NCI-H1930 (cell line): ENCODE measurements around the gene CDC5L.

Source experiments
- DNase-seq, 2 experiments: peaks; one replicate each; lab custom pipeline; 2025; lab: John Stamatoyannopoulos, UW

Gene CDC5L

DNA sequence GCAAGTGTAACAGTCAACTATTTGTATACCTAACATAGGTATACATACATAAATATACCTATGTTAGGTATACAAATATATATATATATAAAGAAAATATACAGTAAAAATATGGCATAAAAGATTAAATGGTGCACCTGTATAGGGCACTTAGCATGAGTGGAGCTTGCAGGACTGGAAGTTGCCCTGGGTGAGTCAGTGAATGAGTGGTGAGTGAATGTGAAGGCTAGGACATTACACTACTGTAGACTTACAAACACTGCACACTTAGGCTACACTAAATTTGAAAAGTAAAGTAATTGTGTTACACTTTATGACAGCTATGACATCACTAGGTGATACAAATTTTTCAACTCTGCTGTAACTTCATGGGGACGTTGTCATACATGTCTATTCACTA lies 65.6 kb downstream of the CDC5L start:
- DNase-seq, result no peak

DNA sequence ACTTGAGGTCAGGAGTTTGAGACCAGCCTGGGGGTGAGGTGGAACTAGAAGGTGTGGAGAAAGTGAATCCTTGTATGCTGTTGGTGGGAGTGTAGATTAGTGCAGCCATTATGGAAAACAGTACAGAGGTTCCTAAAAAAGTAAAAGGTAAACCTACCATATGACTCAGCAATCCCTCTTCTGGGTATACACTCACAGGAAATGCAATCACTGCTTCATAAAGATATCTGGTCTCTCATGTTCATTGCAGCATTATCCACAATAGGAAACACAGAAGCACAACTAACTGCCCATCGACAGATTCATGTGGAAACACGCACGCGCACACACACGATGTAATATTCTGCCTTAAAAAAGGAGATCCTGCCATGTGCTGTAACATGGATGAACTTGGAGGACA lies 66.7 kb downstream of the CDC5L start:
- no peak for DNase-seq

DNA sequence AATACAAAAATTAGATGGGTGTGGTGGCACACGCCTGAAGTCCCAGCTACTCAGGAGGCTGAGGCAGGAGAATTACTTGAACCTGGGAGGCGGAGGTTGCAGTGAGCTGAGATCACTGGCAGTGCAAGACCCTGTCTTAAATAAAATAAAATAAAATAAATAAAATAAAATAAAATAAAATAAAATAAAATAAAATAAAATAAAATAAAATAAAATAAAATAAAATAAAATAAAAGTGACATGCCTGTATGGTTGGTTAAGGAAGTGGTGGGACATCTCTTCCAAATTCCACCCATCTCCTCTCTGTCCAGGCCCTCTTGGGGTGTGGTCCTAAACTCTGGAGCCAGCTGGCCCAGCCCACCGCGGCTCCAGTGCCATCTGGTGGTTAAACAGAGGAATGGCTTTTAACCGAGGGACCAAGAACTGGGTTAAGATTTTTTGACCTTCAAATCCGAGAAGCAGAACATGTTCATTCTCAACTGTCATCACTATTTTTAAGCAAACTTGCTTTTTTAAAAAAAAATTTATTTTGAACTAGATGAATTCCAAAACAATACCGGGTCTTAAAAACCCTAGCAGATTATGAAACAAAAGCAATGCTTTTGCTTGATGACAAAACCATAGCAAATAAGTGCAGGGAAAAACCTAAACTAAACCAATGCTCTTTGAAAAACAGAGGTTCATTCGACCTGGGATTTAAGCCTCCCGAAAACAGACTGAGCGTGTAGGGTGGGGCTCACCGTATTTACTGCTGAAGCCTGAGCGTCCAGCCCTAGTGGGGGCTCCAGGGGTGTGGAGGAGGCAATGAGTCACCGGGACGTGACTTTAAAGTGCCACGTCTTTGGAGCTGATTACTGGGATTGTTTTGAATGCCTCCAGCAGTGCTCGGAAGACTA lies 68.8 kb downstream of the CDC5L start:
- DNase-seq, result peak; percentile 19 to 36

DNA sequence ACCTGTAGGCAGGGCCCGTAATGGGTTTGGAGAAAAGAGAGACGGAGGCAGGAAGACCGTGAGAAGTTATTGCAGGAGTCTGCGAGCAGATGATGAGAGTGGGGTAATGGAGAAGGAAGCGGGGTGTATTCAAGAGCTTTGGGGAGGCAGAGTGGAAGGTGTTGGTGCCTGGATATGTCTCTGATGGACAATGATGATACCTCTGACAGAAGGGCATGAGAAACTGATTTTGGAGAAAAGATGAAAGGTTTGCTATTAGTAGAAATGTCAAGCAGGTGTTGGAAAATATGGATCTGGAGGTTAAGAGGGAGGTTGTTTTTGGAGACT lies 69.4 kb downstream of the CDC5L start:
- DNase-seq, result no peak

DNA sequence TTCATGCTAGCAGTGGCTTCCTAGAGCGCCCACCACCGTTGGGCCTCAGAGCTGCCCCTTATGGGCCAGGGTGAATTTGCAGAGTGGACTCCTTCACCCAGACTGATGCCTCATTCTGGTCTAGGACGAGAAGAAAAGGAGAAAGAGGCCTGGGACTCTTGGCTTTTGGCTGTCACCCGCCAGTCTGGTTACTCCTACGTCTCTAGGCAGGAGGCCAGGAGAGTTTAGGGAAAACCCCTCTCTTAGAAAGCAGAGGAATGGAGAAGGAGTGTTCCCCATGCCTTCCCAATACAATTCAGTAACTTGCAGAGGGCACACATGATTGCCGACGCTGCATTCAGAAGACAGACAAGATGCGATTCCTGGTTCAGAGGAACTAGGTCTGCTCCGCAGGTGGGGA lies 70.1 kb downstream of the CDC5L start:
- no peak for DNase-seq

DNA sequence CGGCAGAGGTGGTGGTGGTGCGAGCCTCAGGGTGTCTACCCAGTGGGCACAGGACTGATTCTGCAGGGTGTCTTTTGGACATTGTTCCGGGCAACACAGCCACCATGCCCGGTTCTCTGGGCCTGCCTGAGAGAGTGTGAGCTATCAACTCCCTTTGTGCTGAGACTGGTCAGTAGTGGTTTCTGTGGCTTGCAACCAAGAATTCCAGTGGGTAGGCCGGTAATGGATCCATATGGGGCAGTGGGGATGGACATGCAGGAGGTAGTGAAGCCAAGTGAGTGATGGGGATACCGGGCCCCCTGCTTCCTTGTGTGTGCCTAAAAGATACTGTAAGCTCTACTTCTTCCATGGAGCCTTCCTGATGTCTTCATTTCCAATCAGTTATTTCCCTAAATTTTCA lies 71.0 kb downstream of the CDC5L start:
- DNase-seq, result no peak

DNA sequence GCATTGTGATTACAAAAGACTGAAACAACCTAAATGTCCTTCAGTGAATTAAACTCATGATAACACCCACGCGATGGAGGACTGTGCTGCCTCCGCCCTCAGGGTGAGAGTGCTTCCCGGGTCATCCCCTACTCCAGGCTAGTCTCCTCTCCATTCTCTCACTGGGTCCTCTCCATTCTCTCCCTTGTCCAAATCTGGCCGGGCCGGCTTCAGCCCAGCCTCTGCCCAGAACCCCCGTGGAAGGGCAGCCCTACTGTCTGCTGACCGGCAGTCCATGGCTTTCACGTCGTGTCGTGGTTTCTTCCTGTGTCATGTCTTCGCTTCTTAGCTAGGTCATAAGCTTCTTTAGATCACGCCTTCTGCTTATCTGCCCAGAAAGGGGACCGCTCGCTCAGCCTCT lies 74.8 kb downstream of the CDC5L start:
- DNase-seq, result no peak

DNA sequence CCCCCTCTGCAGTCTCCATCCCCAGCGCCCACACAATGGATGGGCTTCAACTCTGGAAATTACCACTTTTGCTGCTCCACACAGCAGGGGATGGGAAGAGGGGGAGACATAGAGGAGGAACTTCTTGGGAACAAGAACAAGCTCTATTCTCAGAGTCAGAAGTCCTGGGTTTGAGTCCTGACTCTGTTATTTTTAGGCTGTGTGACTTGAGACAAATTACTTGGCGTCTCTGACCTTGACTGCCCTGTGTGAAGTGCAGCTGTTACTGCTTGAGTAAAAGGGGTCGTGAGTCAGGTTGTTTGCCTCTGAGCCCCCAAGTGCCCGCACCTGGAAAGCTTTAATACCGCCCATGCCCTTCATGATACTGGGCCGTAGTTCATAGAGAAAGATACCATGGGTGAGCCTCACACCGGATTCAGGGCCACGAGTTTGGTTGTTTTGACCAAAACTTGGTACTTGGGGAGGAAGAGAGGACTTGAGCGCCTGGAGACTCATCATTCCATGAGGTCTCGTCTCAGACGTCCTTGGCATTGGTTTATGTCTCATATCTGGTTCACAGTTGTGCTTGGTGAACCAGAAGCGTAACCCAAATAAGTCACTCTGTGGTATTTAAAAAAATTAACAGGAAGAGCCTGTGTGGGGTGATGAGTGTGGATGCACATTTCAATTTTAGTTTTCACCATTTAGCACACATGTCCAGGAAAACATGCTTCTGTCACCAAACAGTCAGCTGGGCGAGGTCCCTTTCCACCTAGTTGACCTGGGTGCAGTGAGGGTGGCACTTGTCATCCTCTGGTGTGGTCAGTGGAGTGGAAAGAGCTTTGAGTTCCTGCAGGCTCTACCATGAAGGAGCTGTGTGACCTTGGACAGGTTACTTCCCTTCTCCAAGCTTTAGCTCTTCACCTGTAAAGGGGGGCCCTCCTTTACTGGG lies 75.6 kb downstream of the CDC5L start:
- DNase-seq, result no peak

DNA sequence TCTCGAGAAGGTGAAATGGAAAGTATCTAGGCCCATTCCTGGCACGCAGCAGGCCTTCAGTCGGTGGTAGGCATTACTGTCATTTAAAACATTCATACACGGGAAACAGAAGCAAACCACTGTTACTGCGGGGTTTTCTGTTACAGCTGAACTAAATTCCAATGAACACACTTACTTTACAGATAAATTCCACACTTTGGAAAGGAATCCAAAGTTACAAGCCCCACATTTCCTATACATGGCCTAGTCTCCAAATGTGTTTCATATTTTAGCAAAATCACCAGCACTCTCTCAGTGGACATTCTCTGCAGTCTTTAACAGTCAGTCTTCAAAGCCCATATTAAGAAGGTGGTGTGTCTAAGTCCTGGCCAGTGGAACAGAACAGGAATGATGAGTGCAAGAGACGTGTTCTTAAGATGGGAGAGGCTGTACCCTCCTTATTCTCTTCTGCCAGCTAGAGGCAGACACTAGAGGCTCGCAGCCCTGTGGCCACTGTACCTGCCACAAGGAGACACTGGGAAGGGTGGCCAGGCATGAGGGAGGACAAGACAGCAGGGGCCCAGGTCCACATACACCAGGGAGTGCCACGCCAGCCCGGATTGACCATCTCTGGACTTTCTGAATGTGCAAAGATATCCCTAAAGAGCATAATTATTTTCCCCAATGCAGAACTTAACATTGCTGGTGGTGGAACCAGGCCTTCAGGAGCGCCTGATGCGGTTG lies 76.4 kb downstream of the CDC5L start:
- no peak for DNase-seq

DNA sequence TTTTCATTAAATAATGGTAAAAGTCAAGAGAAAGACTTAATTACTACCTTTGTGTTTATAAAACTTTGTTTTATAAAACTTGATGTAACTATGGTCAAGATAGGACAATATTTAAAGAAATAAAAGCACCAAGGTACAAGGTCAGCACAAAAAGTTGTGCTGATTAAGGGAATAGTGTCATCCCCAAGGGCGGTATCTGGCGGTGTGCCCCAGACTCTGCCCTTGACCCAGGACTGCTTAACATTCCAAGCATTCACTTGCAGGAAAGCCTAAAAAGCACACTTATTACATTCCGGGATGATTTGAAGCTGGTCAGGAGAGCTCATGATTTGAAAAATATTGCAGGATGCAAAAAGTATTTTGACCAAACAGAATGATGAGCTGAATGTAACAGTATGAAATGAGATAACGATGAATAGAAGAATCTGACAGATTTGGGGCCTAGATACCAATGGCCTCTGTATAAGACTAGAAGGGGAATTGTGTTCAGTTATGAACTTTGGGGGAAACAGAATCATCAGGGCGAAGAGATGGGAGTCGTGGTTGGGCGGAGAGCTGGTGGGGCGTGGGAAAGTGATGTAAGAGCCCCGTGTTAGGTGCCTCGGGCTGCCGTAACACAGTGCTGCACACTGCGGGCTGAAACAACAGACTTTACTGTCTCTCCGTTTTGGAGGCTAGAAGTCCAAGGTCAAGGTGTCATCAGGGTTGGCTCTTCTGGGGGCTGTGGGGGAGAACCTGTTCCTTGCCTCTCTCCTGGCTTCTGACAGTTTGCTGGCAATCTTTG lies 77.2 kb downstream of the CDC5L start:
- DNase-seq, result no peak

DNA sequence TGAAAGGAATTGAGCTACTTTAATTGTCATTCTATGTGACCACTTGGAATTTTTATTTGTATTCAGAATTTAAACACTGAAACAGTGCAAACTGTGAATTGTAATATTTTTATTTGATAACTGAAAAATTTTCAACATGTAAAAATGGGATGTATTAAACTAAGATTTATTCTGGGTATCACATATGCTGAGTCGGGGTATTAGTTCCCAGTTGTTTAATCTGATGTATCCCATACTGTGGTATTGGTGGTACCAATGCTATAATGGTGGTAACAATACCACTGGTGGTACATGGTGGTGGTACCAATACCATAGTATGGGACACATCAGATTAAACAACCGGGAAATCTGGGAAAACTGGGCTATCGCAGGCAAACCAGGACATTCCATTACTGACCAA lies 79.4 kb downstream of the CDC5L start:
- no peak for DNase-seq

DNA sequence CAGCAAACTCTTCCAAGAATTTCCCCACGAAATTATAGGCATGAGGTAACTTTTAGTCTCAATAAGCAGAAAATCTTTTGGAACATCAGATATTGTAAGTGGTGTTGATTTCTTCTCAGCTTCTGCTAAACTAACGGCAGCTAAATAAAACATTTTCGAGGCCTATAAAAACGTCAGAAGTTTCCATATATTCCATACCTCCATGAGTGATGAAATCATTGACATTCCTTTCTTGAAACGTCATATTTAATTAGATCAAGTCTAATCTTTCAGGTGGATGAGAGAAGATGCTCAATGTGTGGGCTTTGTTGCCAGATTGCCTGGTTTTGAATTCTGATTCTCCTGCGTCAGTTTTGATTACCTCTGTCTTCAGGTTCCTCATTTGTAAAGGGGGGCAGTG lies 81.3 kb downstream of the CDC5L start:
- no peak for DNase-seq

DNA sequence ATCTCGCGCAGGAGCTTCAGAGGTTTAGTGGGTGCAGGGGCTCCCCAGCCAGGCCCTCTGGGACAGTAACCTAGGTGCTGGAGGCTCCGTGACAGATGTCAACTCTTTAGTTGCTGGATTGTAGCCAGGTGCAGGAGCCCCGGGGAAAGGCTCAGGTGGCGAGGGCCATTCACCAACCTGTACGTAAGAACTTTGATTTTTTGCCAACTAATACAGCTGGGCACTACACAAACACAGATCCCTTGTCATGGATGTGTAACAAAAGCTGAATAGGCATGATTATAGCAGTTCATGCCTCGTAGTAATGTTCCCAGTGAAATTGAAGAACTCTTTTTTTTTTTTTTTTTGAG lies 82.6 kb downstream of the CDC5L start:
- no peak for DNase-seq

DNA sequence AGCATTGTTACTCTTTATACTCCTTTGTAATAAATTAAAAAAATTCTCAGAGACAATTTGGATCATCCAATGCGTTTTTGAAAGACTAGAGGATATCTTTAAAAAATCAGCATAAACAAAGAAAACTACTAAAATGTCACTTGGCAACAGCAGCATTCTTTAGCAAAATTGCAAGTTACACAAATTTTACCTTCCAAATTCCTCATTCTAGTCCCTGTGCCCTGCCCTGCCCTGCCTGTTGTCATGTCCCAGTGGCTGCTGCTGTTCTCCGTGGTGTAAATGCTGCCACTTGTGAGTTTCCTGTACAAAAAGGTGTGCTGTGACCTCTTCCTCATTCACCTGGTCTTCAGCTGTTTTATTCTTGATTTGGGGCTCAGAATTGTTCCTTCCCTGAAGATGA lies 83.2 kb downstream of the CDC5L start:
- DNase-seq, result no peak

DNA sequence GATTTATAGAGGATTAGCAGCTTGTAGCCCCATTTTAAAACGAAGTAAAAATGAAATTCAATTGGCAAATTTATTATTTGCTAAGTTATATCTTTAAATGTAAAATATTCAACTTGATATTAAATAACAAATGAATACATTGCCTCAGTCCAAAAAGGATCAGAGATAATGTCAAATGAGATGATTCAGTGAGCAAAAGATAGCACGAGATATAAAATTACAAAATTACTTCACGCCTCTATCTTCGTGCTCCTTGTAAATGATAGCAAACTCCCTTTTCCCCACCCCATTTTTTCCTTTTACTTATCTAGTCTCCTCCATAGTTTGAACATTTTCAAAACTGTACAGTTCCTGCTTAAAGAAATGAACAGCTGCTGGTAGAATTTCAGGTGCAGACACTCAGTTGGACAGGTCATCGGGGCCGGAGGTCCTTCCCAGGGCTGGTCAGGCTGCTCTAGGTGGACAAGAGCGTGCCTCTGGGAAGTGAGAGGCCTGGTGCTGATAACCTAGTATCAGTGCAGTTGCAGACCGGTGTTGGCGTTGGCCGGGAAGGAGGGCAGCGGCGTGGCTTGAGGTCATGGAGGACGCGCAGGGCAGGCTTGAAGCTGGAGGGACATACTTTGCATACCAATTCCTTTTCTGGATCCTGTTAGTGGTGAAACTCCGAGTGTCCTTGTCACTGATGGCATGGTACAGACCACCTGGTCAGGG lies 83.9 kb downstream of the CDC5L start:
- no peak for DNase-seq

DNA sequence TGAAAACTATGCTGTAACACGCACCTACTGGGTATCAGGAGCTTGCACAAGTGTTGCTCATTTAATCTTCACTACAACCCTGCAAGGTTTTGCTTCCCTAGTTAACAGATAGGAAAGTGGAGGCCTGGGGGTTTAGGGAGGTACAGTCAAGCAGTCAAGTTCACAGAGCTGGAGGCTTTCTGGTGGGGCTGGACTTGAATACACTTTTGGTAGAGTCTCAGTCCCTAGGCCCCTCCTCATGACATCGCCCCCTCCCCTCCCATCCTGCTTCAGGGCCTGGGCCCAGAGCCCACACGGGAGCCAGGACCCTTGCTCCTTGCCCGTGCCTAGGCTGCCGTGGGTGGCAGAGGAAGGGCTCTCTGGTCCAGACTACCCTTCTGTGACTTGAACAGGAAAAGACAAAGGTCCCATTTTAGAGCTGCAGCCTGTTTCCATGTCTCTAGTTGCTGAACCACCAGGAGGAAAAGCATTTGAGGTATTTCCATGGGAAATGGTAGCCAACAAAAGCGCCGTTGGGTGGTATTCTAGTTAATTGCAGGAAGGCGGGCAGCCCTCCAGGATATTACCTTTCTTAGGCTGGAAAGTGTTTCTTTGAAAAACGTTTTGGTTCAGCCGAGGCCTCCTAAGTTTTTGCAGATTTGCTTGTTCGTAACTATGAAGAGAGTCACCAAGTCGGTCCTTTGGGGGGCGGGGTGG lies 84.9 kb downstream of the CDC5L start:
- no peak for DNase-seq

DNA sequence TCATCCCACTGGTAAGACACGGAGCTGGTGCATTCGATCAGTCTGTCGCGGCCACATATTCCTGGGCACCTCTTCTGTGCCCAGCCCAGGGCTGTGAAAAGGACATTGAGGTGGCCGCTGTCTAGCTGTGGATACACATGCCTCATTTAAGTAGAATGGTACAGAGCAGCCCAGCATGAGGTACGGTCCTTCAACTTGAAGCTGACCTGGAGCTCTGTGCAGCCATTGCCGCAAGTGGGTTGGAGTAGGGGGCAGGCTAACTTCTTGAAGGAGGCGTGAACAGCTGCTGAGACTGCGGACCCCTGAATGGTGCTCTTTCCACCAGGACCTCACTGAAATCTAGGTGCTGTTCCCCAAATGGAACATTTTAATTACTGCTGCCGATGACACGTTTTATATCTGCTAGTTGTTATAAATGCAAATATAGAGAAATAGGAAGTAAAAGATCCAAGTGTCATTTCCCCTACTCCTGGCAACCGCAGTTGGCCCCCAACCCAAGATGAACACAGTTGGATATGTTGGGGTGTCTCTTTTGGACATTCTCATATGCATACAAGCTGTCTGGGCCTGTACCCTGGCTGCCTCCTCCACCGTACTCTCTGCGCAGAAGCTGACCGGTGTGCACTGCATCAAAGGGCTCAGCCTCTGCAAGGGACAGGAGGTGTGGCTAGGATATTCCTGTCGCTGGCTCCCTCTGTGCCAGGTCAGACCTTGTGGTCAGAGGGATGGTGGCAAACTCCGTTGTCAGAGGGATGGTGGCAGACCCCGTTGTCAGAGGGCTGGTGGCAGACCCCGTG lies 86.1 kb downstream of the CDC5L start:
- DNase-seq, result no peak

DNA sequence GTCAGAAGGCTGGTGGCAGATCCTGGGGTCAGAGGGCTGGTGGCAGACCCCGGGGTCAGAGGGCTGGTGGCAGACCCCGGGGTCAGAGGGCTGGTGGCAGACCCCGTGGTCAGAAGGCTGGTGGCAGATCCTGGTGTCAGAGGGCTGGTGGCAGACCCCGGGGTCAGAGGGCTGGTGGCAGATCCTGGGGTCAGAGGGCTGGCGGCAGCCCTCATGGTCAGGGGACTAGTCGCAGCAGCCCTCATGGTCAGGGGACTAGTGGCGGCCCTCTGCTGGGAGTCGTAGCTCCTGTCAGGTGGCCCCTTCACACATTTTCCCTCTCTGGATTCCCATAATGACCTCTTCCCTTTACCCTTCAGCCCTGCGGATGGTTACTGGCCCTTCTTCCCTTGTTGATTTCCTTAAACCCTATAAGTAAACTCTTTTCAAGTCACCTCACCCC lies 86.7 kb downstream of the CDC5L start:
- no peak for DNase-seq

DNA sequence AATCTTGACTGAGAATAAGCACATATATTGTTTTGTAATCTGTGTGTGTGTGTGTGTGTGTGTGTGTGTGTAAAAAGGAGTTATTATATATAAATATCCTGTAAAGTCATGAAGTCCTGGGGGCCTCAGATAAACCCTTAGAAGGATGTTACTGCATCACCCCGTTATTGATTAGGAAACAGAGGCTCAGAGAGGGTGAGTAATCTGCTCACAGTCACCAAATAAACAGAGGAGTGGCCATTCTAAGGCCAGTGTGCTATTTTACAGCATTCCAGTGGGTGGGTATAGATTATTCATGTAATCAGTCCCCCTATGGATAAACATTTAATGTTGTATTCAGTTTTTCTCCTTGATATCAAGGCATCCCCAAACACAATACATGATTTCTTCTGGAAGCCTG lies 87.1 kb downstream of the CDC5L start:
- no peak for DNase-seq

DNA sequence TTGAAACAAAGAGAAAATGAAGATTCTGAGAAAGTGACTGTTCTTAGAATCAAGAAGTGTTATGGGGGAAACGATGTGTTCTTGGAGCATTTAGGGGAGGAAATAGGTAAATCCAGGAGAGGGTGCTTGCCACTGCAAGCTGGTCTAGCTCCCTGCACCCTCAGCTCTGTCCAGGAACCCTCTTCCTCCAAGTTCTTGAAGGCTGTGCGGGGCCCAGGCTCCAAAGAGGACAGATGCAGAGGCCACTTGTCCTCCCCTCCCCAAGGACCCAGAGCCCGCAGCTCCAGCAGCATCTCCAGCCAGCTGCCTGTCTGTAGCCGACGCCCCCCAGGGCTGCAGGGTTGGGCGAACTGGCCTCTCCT lies 87.9 kb downstream of the CDC5L start:
- DNase-seq, result no peak
